ENCODE measurements around the gene SRPK2.

GRCh38 chr7:105086850-105087249, 301.9 kb downstream of the SRPK2 start:
- TF ChIP-seq CTCF (IDR thresholded peaks at IDR 0.05) (no peak), POLR2AphosphoS5 (IDR thresholded peaks at IDR 0.05) (no peak), POLR2A (IDR thresholded peaks at IDR 0.05; ENCODE audit: low read depth) (no peak)
